ENCODE results near the gene XIAP.

Gene XIAP

GRCh38 chrX:123943488-123943887 is 83.6 kb downstream of the XIAP start:
- peaks cover 7% of the 10 kb centered on the region for H3K9me3 Mint-ChIP-seq
- TF ChIP-seq CTCF (IDR thresholded peaks at IDR 0.05; ENCODE audit: unreplicated experiment in 3 of 3): no peak
- no peaks in the 10 kb centered on the region for H3K4me1 Mint-ChIP-seq
- H3K27ac Mint-ChIP-seq: no peak overlapping the region
- H3K36me3 Mint-ChIP-seq (ENCODE audit: low read depth): no peaks in the 10 kb centered on the region
- no peak overlapping the region for H3K4me3 Mint-ChIP-seq
- no peaks in the 10 kb centered on the region for H3K27me3 Mint-ChIP-seq (ENCODE audit: low read depth)

GRCh38 chrX:123949846-123950245 is 90.0 kb downstream of the XIAP start:
- TF ChIP-seq CTCF (IDR thresholded peaks at IDR 0.05; ENCODE audit: unreplicated experiment in 3 of 3): no peak
- no peak overlapping the region for H3K4me3 Mint-ChIP-seq
- no peak overlapping the region for H3K27ac Mint-ChIP-seq
- no peaks in the 10 kb centered on the region for H3K27me3 Mint-ChIP-seq (ENCODE audit: low read depth)
- H3K36me3 Mint-ChIP-seq (ENCODE audit: low read depth): peaks cover 3% of the 10 kb centered on the region
- no peaks in the 10 kb centered on the region for H3K4me1 Mint-ChIP-seq
- peaks cover 7% of the 10 kb centered on the region for H3K9me3 Mint-ChIP-seq

- no peak for TF ChIP-seq CTCF (IDR thresholded peaks at IDR 0.05; ENCODE audit: unreplicated experiment in 3 of 3)
- Mint-ChIP-seq H3K4me3 (peak overlapping the region; percentile 89 to 97 (median 95)), H3K27me3 (ENCODE audit: low read depth) (no peaks in the 10 kb centered on the region), H3K36me3 (ENCODE audit: low read depth) (no peaks in the 10 kb centered on the region), H3K27ac (peak overlapping the region; percentile 94 to 99 (median 98)), H3K4me1 (peaks cover 9% of the 10 kb centered on the region), H3K9me3 (peaks cover 4% of the 10 kb centered on the region)
Measured at GRCh38 chrX:123959281-123960063, 99.6 kb downstream of the XIAP start.

- TF ChIP-seq CTCF (IDR thresholded peaks at IDR 0.05; ENCODE audit: unreplicated experiment in 3 of 3): no peak
- H3K4me1 Mint-ChIP-seq: peaks cover 20% of the 10 kb centered on the region
- peak overlapping the region; percentile 94 to 99 (median 98) for H3K27ac Mint-ChIP-seq
- peaks cover 4% of the 10 kb centered on the region for H3K9me3 Mint-ChIP-seq
- no peaks in the 10 kb centered on the region for H3K36me3 Mint-ChIP-seq (ENCODE audit: low read depth)
- peak overlapping the region; percentile 89 to 97 (median 95) for H3K4me3 Mint-ChIP-seq
- H3K27me3 Mint-ChIP-seq (ENCODE audit: low read depth): no peaks in the 10 kb centered on the region
Measured at GRCh38 chrX:123960956-123961267, 101.1 kb downstream of the XIAP start.

- Mint-ChIP-seq H3K4me3 (peak within 1 kb of the TSS; percentile 89 to 97 (median 95)), H3K27me3 (ENCODE audit: low read depth) (no peaks in the 10 kb centered on the region), H3K9me3 (peaks cover 4% of the 10 kb centered on the region), H3K27ac (peak within 1 kb of the TSS; percentile 94 to 99 (median 98)), H3K36me3 (ENCODE audit: low read depth) (no peaks in the 10 kb centered on the region), H3K4me1 (peaks cover 20% of the 10 kb centered on the region)
- no peak for TF ChIP-seq CTCF (IDR thresholded peaks at IDR 0.05; ENCODE audit: unreplicated experiment in 3 of 3)
Measured at GRCh38 chrX:123961268-123962005, 101.6 kb downstream of the XIAP start, which contains the start of gene STAG2. STAG2 (plus strand) TSS chrX:123961706; CDS start chrX:124022628, 60,922 bp downstream.

Data from nephron (organoid).